Endothelial cell of umbilical vein (primary cell): ENCODE data around the gene CCDC40. TPM values are rescaled to one million over a fixed set of nuclear protein-coding genes. Genes with fewer than 3 reads are reported as not detected.

Source experiments
- BruUV-seq: library from RNA; stranded (reverse); fragments of 400-500 nt; replicated peaks from 2 replicates; lab custom pipeline; 2021; lab: Mats Ljungman, UMichigan
- CTCF ChIA-PET: fragments of 300-600, 350-600 bp; sonication (Branson Sonifier 250); formaldehyde crosslinking; loops from one replicate; lab custom pipeline; 2021; ENCODE audit warnings: antibody characterized with exemption, inconsistent platforms; lab: Charles Lee
- POLR2A ChIA-PET: fragments of 300-600, 350-600 bp; sonication (Branson Sonifier 250); formaldehyde crosslinking; loops from one replicate; lab custom pipeline; 2021; ENCODE audit warnings: antibody characterized with exemption, inconsistent platforms; lab: Charles Lee
- DNase-seq: peaks from one replicate; pipeline ENCODE4 v3.0.0-alpha.2; 2011; ENCODE audit warnings: low read depth, low spot score
- FAIRE-seq: peaks from 2 replicates; lab custom pipeline; 2011; peaks lifted over from hg19 to GRCh38; lab: Jason Lieb, UNC
- H2AFZ ChIP-seq: 2 replicates; pipeline ENCODE4 v1.6.0; 2012; ENCODE audit warnings: low read depth, low read length, control low read depth, inconsistent platforms
- H3K27ac ChIP-seq: 2 replicates; pipeline ENCODE4 v1.5.1; 2011; ENCODE audit warnings: low read depth, mild to moderate bottlenecking, control low read depth, low read length, moderate library complexity; ENCODE audit not compliant: insufficient read depth
- H3K27me3 ChIP-seq, 2 experiments: 2 replicates each; pipeline versions ENCODE4 v1.6.0 to v1.6.1; 2011; ENCODE audit warnings: low read length in 2 of 2, mixed read lengths in 1 of 2; ENCODE audit not compliant: control insufficient read depth in 2 of 2, insufficient read depth in 2 of 2
- H3K36me3 ChIP-seq, 2 experiments: 2 replicates in 1 of 2; 3 replicates in 1 of 2; pipeline ENCODE4 v1.5.1; 2011; ENCODE audit warnings: low read length in 2 of 2, mild to moderate bottlenecking in 1 of 2, moderate library complexity in 1 of 2; ENCODE audit not compliant: control insufficient read depth in 2 of 2, insufficient read depth in 2 of 2; ENCODE audit errors: extremely low read depth in 1 of 2
- H3K4me1 ChIP-seq: 3 replicates; pipeline ENCODE4 v1.5.1; 2011; ENCODE audit warnings: mild to moderate bottlenecking, low read length; ENCODE audit not compliant: control insufficient read depth, insufficient read depth; ENCODE audit errors: extremely low read depth
- H3K4me2 ChIP-seq: 2 replicates; pipeline ENCODE4 v1.6.1; 2011; ENCODE audit warnings: low read length, control low read depth, mixed read lengths; ENCODE audit not compliant: insufficient read depth
- H3K4me3 ChIP-seq, 3 experiments: fragments of 200-600 bp in 1 of 3; sonication (generic), shearing (Covaris generic) in 1 of 3; replicated peaks in 1 of 3; 2 replicates each; pipeline ENCODE4 v1.5.1; 2011 to 2016; ENCODE audit warnings: control low read depth in 3 of 3, low read length in 3 of 3, mild to moderate bottlenecking in 2 of 3, inconsistent platforms in 1 of 3, low read depth in 1 of 3, moderate library complexity in 1 of 3; ENCODE audit not compliant: insufficient read depth in 1 of 3
- H3K79me2 ChIP-seq: 2 replicates; pipeline ENCODE4 v1.6.0; 2012; ENCODE audit warnings: low read length, inconsistent platforms; ENCODE audit not compliant: control insufficient read depth, insufficient read depth
- H3K9ac ChIP-seq: replicated peaks from 2 replicates; pipeline ENCODE3; 2011; ENCODE audit warnings: low read length, control low read depth; ENCODE audit not compliant: insufficient read depth; ENCODE audit errors: extremely low read depth
- H3K9me1 ChIP-seq: replicated peaks from 3 replicates; pipeline ENCODE4 v1.6.0; 2011; ENCODE audit warnings: mild to moderate bottlenecking, low read length; ENCODE audit not compliant: control insufficient read depth, insufficient read depth; ENCODE audit errors: extremely low read depth
- H3K9me3 ChIP-seq: replicated peaks from 2 replicates; pipeline ENCODE4 v1.5.1; 2012; ENCODE audit warnings: low read length, inconsistent platforms; ENCODE audit not compliant: control insufficient read depth, insufficient read depth
- H4K20me1 ChIP-seq: replicated peaks from 2 replicates; pipeline ENCODE3; 2011; ENCODE audit warnings: mild to moderate bottlenecking, low read length; ENCODE audit not compliant: control insufficient read depth, insufficient read depth; ENCODE audit errors: extremely low read depth
- EZH2 ChIP-seq: IDR thresholded peaks from 2 replicates; pipeline ENCODE4 v1.6.1; 2012; ENCODE audit warnings: borderline replicate concordance, low read depth, mild to moderate bottlenecking, moderate library complexity, low read length, inconsistent platforms; ENCODE audit not compliant: severe bottlenecking
- FOS ChIP-seq: IDR thresholded peaks from 2 replicates; pipeline ENCODE4 v1.6.1; 2011; ENCODE audit warnings: mild to moderate bottlenecking, low read length, moderate library complexity, borderline replicate concordance; ENCODE audit not compliant: insufficient read depth
- GATA2 ChIP-seq: IDR thresholded peaks from 2 replicates; pipeline ENCODE4 v1.7.0; 2011; ENCODE audit warnings: low read depth, mild to moderate bottlenecking, moderate library complexity, mixed read lengths, low read length; ENCODE audit not compliant: insufficient read length, insufficient read depth
- JUN ChIP-seq: IDR thresholded peaks from 2 replicates; pipeline ENCODE4 v1.6.1; 2011; ENCODE audit warnings: borderline replicate concordance, low read depth; ENCODE audit not compliant: insufficient read length, insufficient read depth
- MYC ChIP-seq: IDR thresholded peaks from one replicate; pipeline ENCODE4 v1.6.1; 2011; ENCODE audit warnings: mild to moderate bottlenecking, low read depth, low read length
- POLR2A ChIP-seq: IDR thresholded peaks from 2 replicates; pipeline ENCODE4 v1.6.1; 2012; ENCODE audit warnings: low read depth, mild to moderate bottlenecking, control low read depth, low read length
- POLR2AphosphoS5 ChIP-seq: IDR thresholded peaks from 2 replicates; pipeline ENCODE4 v1.6.1; 2012; ENCODE audit warnings: low read depth, mild to moderate bottlenecking, control low read depth, low read length, moderate library complexity; ENCODE audit not compliant: insufficient read depth
- dilution Hi-C: fragments of 300-500 bp; cut with MboI; formaldehyde crosslinking; loops from one replicate; pipeline ENCODE4 v1.15.0; 2019; ENCODE audit warnings: low sequenced_read_pairs; ENCODE audit not compliant: extremely low pct_ligation_motif_present
- intact Hi-C: fragments of 100-400 bp; cut with micrococcal nuclease; formaldehyde crosslinking; loops from one replicate; pipeline ENCODE4 v1.10.0; 2022
- polyA plus RNA-seq, 4 experiments: library from polyadenylated mRNA; depleted of rRNA in 3 of 4; stranded (reverse) in 3 of 4; unstranded in 1 of 4; fragments of >200 nt; gene quantifications; 2 replicates each; pipeline versions ENCODE4 v1.2.1 to v1.2.3, GENCODE V29; 2011 to 2012; ENCODE audit warnings: missing spikeins in 1 of 4
- total RNA-seq: library from RNA; stranded (reverse); gene quantifications from 2 replicates; pipeline ENCODE4 v1.2.3, GENCODE V29; 2021
- TF ChIP-seq, protein P1 (sequence below): IDR thresholded peaks from 2 replicates; pipeline ENCODE4 v1.6.1; 2011; ENCODE audit not compliant: insufficient read depth, insufficient read length
- TF ChIP-seq, protein P2 (sequence below), 2 donors: IDR thresholded peaks; 1 replicate in 1 of 2; 2 replicates in 1 of 2; pipeline ENCODE4 v1.5.1; 2011; ENCODE audit warnings: low read length in 2 of 2, mild to moderate bottlenecking in 2 of 2, moderate library complexity in 2 of 2, control low read depth in 1 of 2, inconsistent platforms in 1 of 2, low read depth in 1 of 2; ENCODE audit not compliant: insufficient read depth in 1 of 2; ENCODE audit errors: extremely low read depth in 1 of 2

CCDC40 gene
- total and polyA plus RNA-seq, 2 donors (not counting 3 experiments of a cell fraction or from before 2014, with no cell fraction given): 1.4 to 5.5 TPM

DNA sequence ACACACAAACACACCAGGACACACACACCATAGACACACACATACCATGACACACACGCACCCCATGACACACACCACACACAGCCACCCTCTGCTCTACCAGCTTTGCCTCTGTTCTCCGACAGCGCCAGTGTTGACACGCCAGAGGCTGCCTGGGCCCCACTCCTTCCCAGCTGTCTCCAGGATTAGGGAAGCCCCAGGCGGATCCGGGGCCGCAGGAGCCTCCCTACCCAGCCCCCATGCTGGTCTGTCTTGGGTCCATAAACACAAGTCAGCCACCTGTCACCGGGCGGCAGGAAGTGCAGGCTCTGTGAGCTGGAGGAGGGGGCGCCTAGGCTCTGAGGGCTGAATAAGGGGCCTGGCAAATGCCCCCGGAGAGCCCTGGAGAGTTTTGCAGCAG, 11.3 kb upstream of the CCDC40 start:
- peaks cover 10% of the 10 kb centered on the region for H3K4me1 ChIP-seq
- H2AFZ ChIP-seq: no peak overlapping the region
- ChIA-PET POLR2A (no interaction called here), CTCF (interaction anchor here (5.1 kb wide), 1 partner anchor 16 kb away, joined by 23 read pairs; no protein-coding TSS in a partner anchor)
- no peak overlapping the region for H3K9ac ChIP-seq
- FAIRE-seq (no peak), DNase-seq (no peak)
- H3K9me1 ChIP-seq: no peaks in the 10 kb centered on the region
- no TSS peak for BruUV-seq
- TF ChIP-seq FOS (no peak), EZH2 (no peak), POLR2A (no peak), GATA2 (no peak), POLR2AphosphoS5 (no peak), MYC (no peak), JUN (no peak)
- TF ChIP-seq, protein P1, sequence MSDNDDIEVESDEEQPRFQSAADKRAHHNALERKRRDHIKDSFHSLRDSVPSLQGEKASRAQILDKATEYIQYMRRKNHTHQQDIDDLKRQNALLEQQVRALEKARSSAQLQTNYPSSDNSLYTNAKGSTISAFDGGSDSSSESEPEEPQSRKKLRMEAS: no peak
- TF ChIP-seq, protein P2, sequence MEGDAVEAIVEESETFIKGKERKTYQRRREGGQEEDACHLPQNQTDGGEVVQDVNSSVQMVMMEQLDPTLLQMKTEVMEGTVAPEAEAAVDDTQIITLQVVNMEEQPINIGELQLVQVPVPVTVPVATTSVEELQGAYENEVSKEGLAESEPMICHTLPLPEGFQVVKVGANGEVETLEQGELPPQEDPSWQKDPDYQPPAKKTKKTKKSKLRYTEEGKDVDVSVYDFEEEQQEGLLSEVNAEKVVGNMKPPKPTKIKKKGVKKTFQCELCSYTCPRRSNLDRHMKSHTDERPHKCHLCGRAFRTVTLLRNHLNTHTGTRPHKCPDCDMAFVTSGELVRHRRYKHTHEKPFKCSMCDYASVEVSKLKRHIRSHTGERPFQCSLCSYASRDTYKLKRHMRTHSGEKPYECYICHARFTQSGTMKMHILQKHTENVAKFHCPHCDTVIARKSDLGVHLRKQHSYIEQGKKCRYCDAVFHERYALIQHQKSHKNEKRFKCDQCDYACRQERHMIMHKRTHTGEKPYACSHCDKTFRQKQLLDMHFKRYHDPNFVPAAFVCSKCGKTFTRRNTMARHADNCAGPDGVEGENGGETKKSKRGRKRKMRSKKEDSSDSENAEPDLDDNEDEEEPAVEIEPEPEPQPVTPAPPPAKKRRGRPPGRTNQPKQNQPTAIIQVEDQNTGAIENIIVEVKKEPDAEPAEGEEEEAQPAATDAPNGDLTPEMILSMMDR (IDR thresholded peaks at IDR 0.05; ENCODE audit: extremely low read depth in 1 of 2, insufficient read depth in 1 of 2, low read depth in 1 of 2, low read length in 2 of 2): no peak
- H3K36me3 ChIP-seq: no peaks in the 10 kb centered on the region
- no peak overlapping the region for H3K27ac ChIP-seq
- dilution Hi-C loops: no loop called here
- no peaks in the 10 kb centered on the region for H4K20me1 ChIP-seq
- no peaks in the 10 kb centered on the region for H3K27me3 ChIP-seq
- H3K9me3 ChIP-seq: no peaks in the 10 kb centered on the region
- peaks cover 32% of the 10 kb centered on the region for H3K79me2 ChIP-seq
- no peak overlapping the region for H3K4me3 ChIP-seq
- intact Hi-C loops: no loop called here
- H3K4me2 ChIP-seq: no peak overlapping the region
